ENCODE measurements around the gene HHAT.
A peak's percentile ranks its signal among the peaks of the same experiment; 100 is the strongest.

The HHAT gene

DNA sequence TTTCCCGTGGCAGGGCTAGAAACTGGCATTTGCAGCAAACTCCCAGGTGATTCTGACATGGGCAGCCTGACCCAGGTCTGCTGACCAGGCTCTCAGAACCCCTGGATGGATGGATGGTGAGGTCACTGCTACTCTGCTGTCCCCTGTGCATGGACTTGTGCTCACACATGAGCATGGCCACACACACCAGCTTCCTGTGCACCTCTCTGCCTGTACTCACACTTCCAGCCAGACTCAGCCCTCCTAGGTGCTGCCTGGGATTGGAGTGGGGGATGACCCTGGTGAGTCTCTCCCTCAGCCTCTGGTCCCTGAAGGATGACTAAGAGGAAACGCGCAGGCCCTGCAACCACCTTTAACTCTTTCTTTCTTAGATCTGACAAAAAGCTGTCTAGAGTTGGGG is 361.1 kb downstream of the HHAT start:
- TF ChIP-seq POLR2A (IDR thresholded peaks at IDR 0.05; ENCODE audit: extremely low read depth, insufficient read length) = no peak
- TF ChIP-seq CTCF (IDR thresholded peaks at IDR 0.05; ENCODE audit: low read depth, low read length) = no peak
- no peak for TF ChIP-seq MYC (IDR thresholded peaks at IDR 0.05; ENCODE audit: low read depth, low read length)
- no peak for TF ChIP-seq MAX (IDR thresholded peaks at IDR 0.05; ENCODE audit: low read depth, low read length)
- no peak for DNase-seq (ENCODE audit: low read depth)
- no peak overlapping the region for H3K4me3 ChIP-seq (ENCODE audit: low read depth, low read length)

DNA sequence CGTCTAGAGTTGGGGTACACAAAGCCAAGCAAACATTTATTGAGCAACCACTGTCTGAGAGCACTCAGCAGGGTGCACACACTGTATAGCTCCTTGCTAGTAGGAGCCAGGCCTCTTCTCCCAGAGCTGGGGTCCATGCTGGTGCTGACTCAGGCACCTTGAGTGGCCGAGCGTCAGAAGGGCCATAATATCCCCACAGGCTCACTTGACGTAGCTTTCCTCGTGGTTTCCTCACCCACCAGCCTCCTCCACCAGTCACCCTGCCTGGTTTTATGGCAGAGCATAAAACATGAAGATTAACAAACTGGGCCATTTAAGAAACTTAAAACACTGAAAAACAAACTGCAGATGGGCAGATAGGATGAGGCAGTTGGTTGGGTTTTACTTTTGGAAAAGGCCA is 361.5 kb downstream of the HHAT start:
- no peak overlapping the region for H3K4me3 ChIP-seq (ENCODE audit: low read depth, low read length)
- TF ChIP-seq POLR2A (IDR thresholded peaks at IDR 0.05; ENCODE audit: extremely low read depth, insufficient read length) (no peak), MAX (IDR thresholded peaks at IDR 0.05; ENCODE audit: low read depth, low read length) (no peak), MYC (IDR thresholded peaks at IDR 0.05; ENCODE audit: low read depth, low read length) (no peak), CTCF (IDR thresholded peaks at IDR 0.05; ENCODE audit: low read depth, low read length) (no peak)
- DNase-seq (ENCODE audit: low read depth) = no peak

DNA sequence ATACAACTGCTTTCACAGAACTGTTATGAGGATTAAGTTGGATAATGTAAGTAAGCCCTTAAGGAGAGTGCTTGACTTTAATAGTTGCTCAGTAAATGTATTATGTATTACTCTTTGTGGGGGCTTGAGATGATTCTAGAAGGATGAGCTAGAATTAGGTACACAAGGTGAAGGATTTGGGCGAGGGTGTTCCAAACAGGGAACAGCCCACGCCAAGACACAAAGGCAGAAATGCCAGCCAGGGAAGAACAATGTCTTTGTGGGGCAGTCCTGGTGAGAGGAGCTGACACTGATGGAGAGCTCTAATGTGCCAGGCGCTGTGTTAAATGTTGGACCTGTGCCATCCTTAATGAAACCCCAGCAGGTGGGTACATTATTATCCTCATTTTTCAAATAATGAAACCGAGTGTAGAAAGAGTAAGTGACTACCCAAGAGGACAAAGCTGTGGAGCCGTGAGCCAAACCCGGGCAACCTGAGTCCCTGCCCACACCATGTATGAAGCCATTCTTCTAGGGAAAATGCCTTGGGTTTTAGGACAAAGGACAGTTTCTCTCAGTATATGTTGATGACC is 362.4 kb downstream of the HHAT start:
- DNase-seq (ENCODE audit: low read depth) = no peak
- no peak for TF ChIP-seq CTCF (IDR thresholded peaks at IDR 0.05; ENCODE audit: low read depth, low read length)
- no peak for TF ChIP-seq MAX (IDR thresholded peaks at IDR 0.05; ENCODE audit: low read depth, low read length)
- TF ChIP-seq POLR2A (IDR thresholded peaks at IDR 0.05; ENCODE audit: extremely low read depth, insufficient read length) = no peak
- no peak for TF ChIP-seq MYC (IDR thresholded peaks at IDR 0.05; ENCODE audit: low read depth, low read length)
- no peak overlapping the region for H3K4me3 ChIP-seq (ENCODE audit: low read depth, low read length)

GRCh38 chr1:210692796-210693195 is 364.1 kb downstream of the HHAT start:
- DNase-seq (ENCODE audit: low read depth) = peak; percentile 58
- H3K4me3 ChIP-seq (ENCODE audit: low read depth, low read length) = no peak overlapping the region
- TF ChIP-seq MYC (IDR thresholded peaks at IDR 0.05; ENCODE audit: low read depth, low read length) = no peak
- TF ChIP-seq MAX (IDR thresholded peaks at IDR 0.05; ENCODE audit: low read depth, low read length) = peak; percentile 46

DNA sequence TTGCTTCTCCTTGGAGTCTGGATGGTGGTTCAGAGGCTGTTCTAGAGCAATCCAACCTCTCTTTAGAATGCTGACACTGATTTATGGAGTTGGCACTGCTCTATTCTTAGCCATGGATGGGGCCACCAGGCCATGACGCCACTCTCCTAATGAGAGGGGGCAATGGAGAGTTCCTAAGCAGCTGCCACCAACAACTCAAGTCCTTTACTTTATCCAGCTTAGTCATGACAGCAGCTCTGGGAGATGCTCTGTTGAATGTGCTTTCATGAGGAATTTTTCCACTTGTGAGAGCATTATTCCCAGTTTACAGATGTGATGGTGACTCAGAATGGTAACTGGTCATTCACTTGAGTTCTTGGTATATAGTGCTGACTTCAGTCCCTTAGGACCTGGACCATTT is 366.3 kb downstream of the HHAT start:
- no peak overlapping the region for H3K4me3 ChIP-seq (ENCODE audit: low read depth, low read length)
- TF ChIP-seq MYC (IDR thresholded peaks at IDR 0.05; ENCODE audit: low read depth, low read length) (no peak), CTCF (IDR thresholded peaks at IDR 0.05; ENCODE audit: low read depth, low read length) (no peak), POLR2A (IDR thresholded peaks at IDR 0.05; ENCODE audit: extremely low read depth, insufficient read length) (no peak), MAX (IDR thresholded peaks at IDR 0.05; ENCODE audit: low read depth, low read length) (no peak)
- DNase-seq (ENCODE audit: low read depth) = no peak

- H3K4me3 ChIP-seq (ENCODE audit: low read depth, low read length) = no peak overlapping the region
- no peak for DNase-seq (ENCODE audit: low read depth)
- no peak for TF ChIP-seq POLR2A (IDR thresholded peaks at IDR 0.05; ENCODE audit: extremely low read depth, insufficient read length)
- TF ChIP-seq MYC (IDR thresholded peaks at IDR 0.05; ENCODE audit: low read depth, low read length) = no peak
- no peak for TF ChIP-seq CTCF (IDR thresholded peaks at IDR 0.05; ENCODE audit: low read depth, low read length)
- no peak for TF ChIP-seq MAX (IDR thresholded peaks at IDR 0.05; ENCODE audit: low read depth, low read length)
These were observed 368.0 kb downstream of the HHAT start for GRCh38 chr1:210696709-210697108.
